Type B pancreatic cell (in vitro differentiated cells): ENCODE data around the gene MYL9. TPM values are rescaled to one million over a fixed set of nuclear protein-coding genes. Genes with fewer than 3 reads are reported as not detected.

ENCODE experiments used
- DNase-seq: peaks from one replicate; pipeline ENCODE4 v3.0.0; 2021; ENCODE audit warnings: mixed read lengths; ENCODE audit not compliant: unreplicated experiment; ENCODE audit errors: extremely low spot score
- H3K27ac Mint-ChIP-seq: 2 replicates; pipeline ENCODE4 v1.8.0; 2021; ENCODE audit warnings: mild to moderate bottlenecking, mixed read lengths
- H3K27me3 Mint-ChIP-seq: 2 replicates; pipeline ENCODE4 v1.8.0; 2021; ENCODE audit warnings: mixed read lengths
- H3K36me3 Mint-ChIP-seq: 2 replicates; pipeline ENCODE4 v1.8.0; 2021; ENCODE audit warnings: mixed read lengths
- H3K4me1 Mint-ChIP-seq: one replicate; pipeline ENCODE4 v1.8.0; 2021; ENCODE audit warnings: mixed read lengths; ENCODE audit not compliant: unreplicated experiment
- H3K4me3 Mint-ChIP-seq: 2 replicates; pipeline ENCODE4 v1.8.0; 2021; ENCODE audit warnings: mild to moderate bottlenecking, mixed read lengths
- H3K9me3 Mint-ChIP-seq: 2 replicates; pipeline ENCODE4 v1.8.0; 2021; ENCODE audit warnings: mixed read lengths
- CTCF ChIP-seq: fragments of 200-600 bp; sonication (generic); conservative IDR thresholded peaks from 2 replicates; pipeline ENCODE4 v1.5.0; 2021; ENCODE audit warnings: antibody characterized with exemption, mild to moderate bottlenecking
- total RNA-seq: library from RNA; stranded (reverse); gene quantifications from 2 replicates; pipeline ENCODE4 v1.2.1, GENCODE V29; 2021; ENCODE audit warnings: low replicate concordance

Gene MYL9
- total RNA-seq, 1 donor from 2014 or later: 59.0 TPM

DNA sequence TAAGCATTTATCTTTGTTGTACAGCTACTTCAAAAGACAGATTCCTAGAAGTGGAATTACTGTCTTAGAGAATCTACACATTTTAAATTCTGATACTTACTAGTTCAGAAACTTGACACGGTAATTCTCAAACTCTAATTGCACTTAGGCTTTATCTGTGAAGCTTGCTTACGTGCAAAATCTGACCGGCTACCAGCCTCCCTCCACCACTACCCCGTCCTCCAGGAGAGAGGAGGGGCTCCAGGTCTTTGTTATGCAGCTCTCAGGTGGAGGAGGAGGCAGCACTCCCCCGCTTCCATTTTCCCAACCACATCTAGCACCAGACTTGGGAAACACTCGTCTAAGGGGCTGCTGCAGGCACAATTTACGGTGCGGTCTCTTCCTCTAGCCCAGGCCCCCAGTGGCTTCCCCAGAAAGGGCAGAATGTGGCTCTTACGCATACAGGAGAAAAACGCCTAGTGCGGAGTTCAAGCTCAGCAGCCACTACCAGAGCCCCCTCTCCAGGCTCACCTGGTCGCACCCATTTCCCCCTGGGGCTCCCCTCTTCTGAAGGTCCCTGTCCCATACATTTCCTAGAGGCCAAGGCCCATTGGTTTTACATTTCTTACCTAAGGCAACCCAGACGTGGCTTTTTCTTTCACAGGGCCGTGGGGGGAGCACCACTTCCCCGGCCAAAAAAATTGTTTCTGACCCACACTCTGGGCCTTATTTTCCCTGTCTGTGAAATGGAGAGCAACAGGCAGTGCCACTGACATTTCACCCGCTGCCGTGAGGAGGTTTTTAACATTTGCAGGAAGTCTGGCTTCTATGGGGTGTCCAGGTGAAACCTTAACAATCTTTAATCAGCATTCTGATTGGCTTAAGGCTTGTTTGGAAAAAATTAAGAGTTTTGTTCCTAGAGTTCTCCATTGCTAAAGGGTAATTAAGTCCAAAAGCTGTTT is 30.5 kb downstream of the MYL9 start:
- no peaks in the 10 kb centered on the region for H3K27me3 Mint-ChIP-seq
- H3K27ac Mint-ChIP-seq: peak overlapping the region; percentile 96
- H3K4me1 Mint-ChIP-seq: peaks cover 39% of the 10 kb centered on the region
- H3K36me3 Mint-ChIP-seq: no peaks in the 10 kb centered on the region
- DNase-seq: no peak
- H3K4me3 Mint-ChIP-seq: peak overlapping the region; percentile 88
- no peaks in the 10 kb centered on the region for H3K9me3 Mint-ChIP-seq
- TF ChIP-seq CTCF: peak; percentile 42

DNA sequence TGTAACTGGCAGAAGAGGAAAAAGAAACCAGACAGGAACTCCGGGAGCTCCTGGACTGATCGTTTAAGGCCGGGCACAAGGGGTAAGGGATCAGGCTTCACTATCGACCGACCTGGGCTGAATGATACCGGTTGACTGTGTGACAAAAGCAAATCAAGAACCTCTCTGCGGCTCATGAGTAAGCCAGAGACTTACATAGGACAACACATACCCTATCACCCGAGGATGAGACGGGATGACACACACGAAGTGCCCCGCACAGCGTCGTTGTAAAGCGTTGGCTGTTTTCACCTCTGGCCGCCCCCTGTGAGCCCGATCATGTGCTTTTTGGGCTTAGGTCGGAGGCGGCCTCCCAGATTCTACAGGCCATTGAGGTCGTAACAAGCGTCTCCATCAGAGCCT is 31.4 kb downstream of the MYL9 start:
- H3K4me3 Mint-ChIP-seq: peak overlapping the region; percentile 88
- H3K27ac Mint-ChIP-seq: peak overlapping the region; percentile 96
- H3K27me3 Mint-ChIP-seq: no peaks in the 10 kb centered on the region
- no peaks in the 10 kb centered on the region for H3K9me3 Mint-ChIP-seq
- no peaks in the 10 kb centered on the region for H3K36me3 Mint-ChIP-seq
- TF ChIP-seq CTCF: no peak
- peaks cover 39% of the 10 kb centered on the region for H3K4me1 Mint-ChIP-seq
- DNase-seq: no peak

- no peak for TF ChIP-seq CTCF
- Mint-ChIP-seq H3K9me3 (no peaks in the 10 kb centered on the region), H3K27me3 (no peaks in the 10 kb centered on the region), H3K4me3 (peak within 1 kb of the TSS; percentile 94), H3K36me3 (no peaks in the 10 kb centered on the region), H3K4me1 (peaks cover 39% of the 10 kb centered on the region), H3K27ac (peak within 1 kb of the TSS; percentile 96)
- peak; percentile 95 for DNase-seq
Observed at GRCh38 chr20:36573103-36573797, 31.9 kb downstream of the MYL9 start, which contains the start of gene TGIF2. TSS of gene TGIF2 (plus strand) at chr20:36573597. CDS start at chr20:36578775, 5,178 bp downstream.

DNA sequence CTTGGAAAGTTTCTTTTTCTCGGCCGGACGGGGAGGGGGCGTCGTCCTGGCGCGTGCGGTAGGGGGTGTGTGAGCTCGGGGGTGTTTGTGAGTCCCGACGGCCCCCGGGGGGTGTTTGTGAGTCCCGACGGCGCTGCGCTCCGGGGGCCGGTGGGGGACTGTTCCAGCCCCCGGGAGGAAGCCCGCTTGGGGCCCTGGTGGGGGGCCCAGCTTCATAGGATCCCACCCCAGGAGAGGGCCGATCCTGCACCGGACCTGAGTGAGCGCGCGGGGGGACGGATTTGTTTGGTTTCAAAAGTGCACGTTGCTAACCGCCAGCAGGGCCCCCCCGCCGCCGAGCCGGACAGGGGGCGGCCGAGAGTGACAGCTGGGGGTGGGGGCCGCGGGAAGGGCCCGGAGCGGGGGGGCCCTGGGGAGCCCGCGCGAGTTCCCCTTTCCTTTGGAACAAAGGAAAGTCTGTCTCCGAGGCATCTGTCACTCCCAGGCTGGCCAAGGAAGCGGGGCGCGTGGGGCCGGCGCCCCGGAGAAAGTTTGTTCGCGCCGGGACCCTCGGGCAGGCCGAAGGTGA is 32.6 kb downstream of the MYL9 start:
- DNase-seq: peak; percentile 77

More for the DNA sequence above, 32.6 kb downstream of the MYL9 start:
- Mint-ChIP-seq H3K27ac (no peak overlapping the region), H3K4me1 (peaks cover 39% of the 10 kb centered on the region), H3K9me3 (no peaks in the 10 kb centered on the region), H3K4me3 (peak overlapping the region; percentile 70), H3K27me3 (no peaks in the 10 kb centered on the region), H3K36me3 (no peaks in the 10 kb centered on the region)
- TF ChIP-seq CTCF: no peak
